Coronary artery (tissue), 2 donors: Measurements from ENCODE around the gene ERG28.
"Not testable (repeated sequence)": the region's sequence is repeated elsewhere in the genome, so short reads cannot be mapped to it uniquely, and the experiment has no call there.

Experiments used
- DNase-seq: peaks from one replicate; pipeline ENCODE4 v3.0.0-alpha.2; 2017; ENCODE audit warnings: low spot score
- H3K27ac ChIP-seq, 2 donors: fragments of 200-600 bp; sonication (generic); one replicate each; pipeline ENCODE4 v1.5.1; 2016 to 2019
- H3K4me3 ChIP-seq: fragments of 200-600 bp; sonication (generic); 2 replicates; pipeline ENCODE4 v1.5.1; 2016; ENCODE audit warnings: mild to moderate bottlenecking, moderate library complexity
- CTCF ChIP-seq: fragments of 200-600 bp; sonication (generic); IDR thresholded peaks from one replicate; pipeline ENCODE4 v1.5.1; 2019; ENCODE audit warnings: antibody characterized with exemption

The ERG28 gene

GRCh38 chr14:75700295-75700694 lies 39.6 kb upstream of the ERG28 start:
- no peak overlapping the region for H3K27ac ChIP-seq
- no peak for TF ChIP-seq CTCF

GRCh38 chr14:75699331-75699730 lies 38.7 kb upstream of the ERG28 start:
- H3K27ac ChIP-seq, result no peak overlapping the region
- TF ChIP-seq CTCF, result no peak
- H3K4me3 ChIP-seq, result no peak overlapping the region
- DNase-seq, result no peak

More at GRCh38 chr14:75700295-75700694, 39.6 kb upstream of the ERG28 start:
- no peak overlapping the region for H3K4me3 ChIP-seq
- DNase-seq, result no peak

DNA sequence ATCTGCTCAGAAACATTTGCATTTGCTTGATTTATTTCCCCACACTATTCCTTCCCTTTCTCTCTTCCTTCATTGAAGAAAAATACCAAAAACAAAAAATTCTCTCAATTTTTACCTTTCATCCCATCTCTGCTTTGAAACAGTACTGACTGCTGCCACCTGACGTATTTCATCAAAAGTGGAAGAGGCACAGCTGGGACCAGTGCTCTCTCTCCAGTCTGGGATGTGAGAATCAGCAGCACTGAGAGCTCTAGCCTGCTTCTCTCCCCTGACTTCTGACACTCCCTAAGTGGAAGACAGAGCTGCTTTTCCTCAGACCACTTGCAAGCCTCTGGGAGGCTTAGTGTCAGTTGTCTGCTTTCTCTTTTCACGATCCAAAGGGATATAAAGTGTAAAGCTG lies 37.2 kb upstream of the ERG28 start:
- Histone ChIP-seq H3K4me3 (no peak overlapping the region), H3K27ac (no peak overlapping the region)
- TF ChIP-seq CTCF, result no peak
- no peak for DNase-seq

DNA sequence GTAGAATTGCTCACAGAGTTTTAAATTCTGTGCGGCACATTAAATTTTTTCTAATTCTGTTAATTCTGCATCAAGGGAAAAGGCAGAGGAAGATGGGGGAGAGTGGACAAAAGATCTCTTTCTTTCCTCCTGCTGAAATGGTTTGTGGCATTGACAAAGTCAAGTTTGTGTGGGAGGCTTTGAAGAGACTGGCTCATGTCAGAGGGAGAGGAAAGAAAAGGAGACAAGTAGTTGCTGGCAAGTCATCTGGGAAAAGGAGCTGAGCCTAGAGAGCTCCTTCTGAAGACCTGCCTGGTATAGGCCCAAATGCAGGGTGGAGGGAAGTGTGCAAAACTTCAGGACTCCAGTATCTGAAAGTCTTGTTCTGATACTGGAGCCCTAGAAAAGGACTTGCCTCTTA lies 36.7 kb upstream of the ERG28 start:
- TF ChIP-seq CTCF, result no peak
- H3K27ac ChIP-seq, result no peak overlapping the region
- no peak overlapping the region for H3K4me3 ChIP-seq
- no peak for DNase-seq

DNA sequence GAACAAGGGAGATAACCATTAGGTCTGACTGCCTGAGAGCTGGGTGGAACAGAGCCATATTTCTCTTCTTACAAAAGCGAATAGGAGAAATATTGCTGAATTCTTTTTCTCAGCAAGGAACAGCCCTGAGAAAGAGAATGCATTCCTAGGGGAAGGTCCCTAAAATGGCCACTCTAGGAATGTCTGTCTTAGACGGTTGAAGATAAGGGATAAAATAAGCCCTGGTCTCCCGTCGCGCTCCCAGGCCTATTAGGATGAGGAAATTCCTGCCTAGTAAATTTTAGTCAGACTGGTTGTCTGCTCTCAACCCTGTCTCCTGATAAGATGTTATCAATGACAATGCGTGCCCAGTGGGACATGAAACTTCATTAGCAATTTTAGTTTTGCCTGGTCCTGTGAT lies 34.3 kb upstream of the ERG28 start:
- not testable (repeated sequence) for H3K27ac ChIP-seq, H3K4me3 ChIP-seq, DNase-seq

DNA sequence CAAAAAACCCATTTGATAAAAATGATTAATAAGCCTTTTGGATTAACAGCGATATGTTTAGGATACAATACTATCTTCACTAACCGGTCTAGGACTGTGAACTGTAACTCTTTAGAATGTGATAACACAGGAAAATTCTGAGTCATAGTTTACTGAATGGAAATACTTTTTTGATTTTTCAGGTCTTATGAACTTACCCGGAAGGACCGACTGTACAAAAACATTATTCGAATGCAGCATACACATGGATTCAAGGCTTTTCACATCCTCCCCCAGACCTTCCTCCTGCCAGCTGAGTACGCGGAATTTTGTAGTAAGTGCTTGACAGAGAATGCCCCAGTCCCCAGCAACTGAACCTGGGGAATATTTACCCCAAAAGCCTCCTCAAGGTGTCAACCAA lies 29.3 kb upstream of the ERG28 start:
- TF ChIP-seq CTCF, result no peak
- Histone ChIP-seq H3K4me3 (no peak overlapping the region), H3K27ac (no peak overlapping the region)
- DNase-seq, result no peak

DNA sequence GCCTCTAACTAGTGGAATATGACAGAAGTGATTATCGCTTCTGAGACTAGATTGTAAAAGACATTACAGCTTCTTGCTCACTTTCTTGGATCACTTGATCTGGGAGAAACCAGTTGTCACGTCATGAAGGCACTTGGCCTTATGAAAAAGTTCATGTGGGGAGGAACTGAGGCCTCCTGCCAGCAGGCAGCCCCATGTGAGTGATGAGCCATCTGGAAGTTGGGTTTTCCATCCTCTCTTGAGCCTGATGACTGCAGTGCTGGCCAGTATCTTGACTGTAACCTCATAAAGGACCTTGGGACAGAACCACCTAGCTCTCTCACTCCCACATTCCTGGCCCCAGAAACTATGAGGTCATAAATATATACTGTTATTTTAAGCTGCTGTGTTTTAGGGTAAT lies 28.3 kb upstream of the ERG28 start:
- no peak for DNase-seq
- no peak overlapping the region for H3K27ac ChIP-seq
- no peak overlapping the region for H3K4me3 ChIP-seq
- TF ChIP-seq CTCF, result no peak

- no peak for TF ChIP-seq CTCF
- Histone ChIP-seq H3K27ac (no peak overlapping the region), H3K4me3 (no peak overlapping the region)
- no peak for DNase-seq
These were observed 25.2 kb upstream of the ERG28 start for GRCh38 chr14:75685910-75686309.
